SK-N-SH (cell line): ENCODE measurements around the gene GK. TPM values are rescaled to one million over a fixed set of nuclear protein-coding genes. Genes with fewer than 3 reads are reported as not detected.

Experiments
- CTCF ChIA-PET: fragments of 300-600, 350-600 bp; formaldehyde crosslinking; extraction: SDS; loops from one replicate; lab custom pipeline; 2021; lab: Yijun Ruan, JAX
- POLR2A ChIA-PET: fragments of 350-600 bp; sonication (Branson Sonifier 250); formaldehyde crosslinking; extraction: SDS; loops from one replicate; lab custom pipeline; 2020; ENCODE audit warnings: antibody characterized with exemption, inconsistent platforms; lab: Yijun Ruan, JAX
- DNase-seq: peaks from one replicate; pipeline ENCODE4 v3.0.0; 2012
- H2AFZ ChIP-seq: fragments of 200-600 bp; sonication (generic); 2 replicates; pipeline ENCODE4 v1.8.1; 2016; ENCODE audit warnings: antibody characterized with exemption, mild to moderate bottlenecking, low read depth
- H3F3A ChIP-seq: fragments of 200-600 bp; sonication (generic); replicated peaks from 2 replicates; pipeline ENCODE3; 2016; ENCODE audit warnings: antibody characterized with exemption, mild to moderate bottlenecking; ENCODE audit not compliant: insufficient read depth
- H3K27ac ChIP-seq, 2 experiments: fragments of 200-500 bp in 1 of 2; fragments of 200-600 bp in 1 of 2; sonication (Bioruptor generic) in 1 of 2; sonication (generic), shearing (Covaris generic) in 1 of 2; 2 replicates each; pipeline versions ENCODE4 v1.5.1 to v1.6.1; 2014 to 2016; ENCODE audit warnings: low read depth in 2 of 2, inconsistent platforms in 1 of 2, low read length in 1 of 2, mild to moderate bottlenecking in 1 of 2, mixed read lengths in 1 of 2
- H3K27me3 ChIP-seq: fragments of 200-600 bp; sonication (generic), shearing (Covaris generic); 2 replicates; pipeline ENCODE4 v1.6.1; 2016; ENCODE audit warnings: mixed run types; ENCODE audit not compliant: insufficient read depth
- H3K36me3 ChIP-seq, 2 experiments: fragments of 200-500 bp in 1 of 2; fragments of 200-600 bp in 1 of 2; sonication (Bioruptor generic) in 1 of 2; sonication (generic) in 1 of 2; replicated peaks in 1 of 2; 2 replicates each; pipeline versions ENCODE3 to v1.5.1; 2014 to 2016; ENCODE audit warnings: low read length in 1 of 2, mild to moderate bottlenecking in 1 of 2; ENCODE audit not compliant: insufficient read depth in 2 of 2, control insufficient read depth in 1 of 2
- H3K4me1 ChIP-seq, 2 experiments: fragments of 200-500 bp in 1 of 2; fragments of 200-600 bp in 1 of 2; sonication (Bioruptor generic) in 1 of 2; sonication (generic), shearing (Covaris generic) in 1 of 2; 2 replicates each; pipeline versions ENCODE4 v1.5.1 to v1.6.1; 2014 to 2016; ENCODE audit warnings: low read depth in 1 of 2, low read length in 1 of 2, mixed run types in 1 of 2; ENCODE audit not compliant: insufficient read depth in 2 of 2, control insufficient read depth in 1 of 2
- H3K4me2 ChIP-seq: fragments of 200-600 bp; sonication (generic), shearing (Covaris generic); 2 replicates; pipeline ENCODE4 v1.6.1; 2017; ENCODE audit warnings: mixed run types
- H3K4me3 ChIP-seq, 2 experiments: fragments of 200-500 bp in 1 of 2; fragments of 200-600 bp in 1 of 2; sonication (Bioruptor generic) in 1 of 2; sonication (generic), shearing (Covaris generic) in 1 of 2; 2 replicates each; pipeline versions ENCODE4 v1.5.1 to v1.8.1; 2014 to 2016; ENCODE audit warnings: low read depth in 2 of 2, inconsistent platforms in 1 of 2, low read length in 1 of 2, mild to moderate bottlenecking in 1 of 2, mixed read lengths in 1 of 2, moderate library complexity in 1 of 2
- H3K79me2 ChIP-seq: fragments of 200-600 bp; sonication (generic); 2 replicates; pipeline ENCODE4 v1.8.1; 2017; ENCODE audit warnings: mild to moderate bottlenecking; ENCODE audit not compliant: insufficient read depth
- H3K9ac ChIP-seq: fragments of 200-600 bp; sonication (generic); 2 replicates; pipeline ENCODE4 v1.6.1; 2017; ENCODE audit warnings: mixed run types
- H3K9me2 ChIP-seq: fragments of 200-600 bp; sonication (generic); 2 replicates; pipeline ENCODE4 v1.6.1; 2017; ENCODE audit warnings: mixed run types
- H3K9me3 ChIP-seq: fragments of 200-600 bp; sonication (generic); 2 replicates; pipeline ENCODE4 v1.6.1; 2017; ENCODE audit warnings: mixed run types, mild to moderate bottlenecking, moderate library complexity
- H4K20me1 ChIP-seq: fragments of 200-600 bp; sonication (generic); 2 replicates; pipeline ENCODE4 v1.6.1; 2017; ENCODE audit warnings: mild to moderate bottlenecking, mixed run types; ENCODE audit not compliant: insufficient read depth
- EP300 ChIP-seq, 2 experiments: IDR thresholded peaks; 2 replicates each; pipeline versions ENCODE4 v1.4.0 to v1.6.1; 2012; ENCODE audit warnings: borderline replicate concordance in 1 of 2, low read depth in 1 of 2, low read length in 1 of 2
- FOSL2 ChIP-seq: IDR thresholded peaks from 2 replicates; pipeline ENCODE4 v1.4.0; 2012; ENCODE audit warnings: low read depth, mild to moderate bottlenecking, moderate library complexity, borderline replicate concordance
- GABPA ChIP-seq: IDR thresholded peaks from 2 replicates; pipeline ENCODE4 v1.4.0; 2012; ENCODE audit warnings: low read depth, mild to moderate bottlenecking
- GATA2 ChIP-seq: sonication (generic); formaldehyde crosslinking; IDR thresholded peaks from 2 replicates; pipeline ENCODE4 v1.5.0; 2020; ENCODE audit warnings: mild to moderate bottlenecking, missing genetic modification reagents
- MEF2A ChIP-seq: IDR thresholded peaks from 2 replicates; pipeline ENCODE4 v1.4.0; 2012; ENCODE audit warnings: low read depth, borderline replicate concordance
- NFIC ChIP-seq: IDR thresholded peaks from 2 replicates; pipeline ENCODE4 v1.4.0; 2012; ENCODE audit warnings: borderline replicate concordance
- SIN3A ChIP-seq: IDR thresholded peaks from 2 replicates; pipeline ENCODE4 v1.6.1; 2012; ENCODE audit warnings: low read depth, mild to moderate bottlenecking, low read length, moderate library complexity, borderline replicate concordance
- SMC3 ChIP-seq: IDR thresholded peaks from 2 replicates; pipeline ENCODE4 v1.6.1; 2012; ENCODE audit warnings: low read depth, low read length, improper control_type of control experiment
- TAF1 ChIP-seq: IDR thresholded peaks from 2 replicates; pipeline ENCODE4 v1.6.1; 2012; ENCODE audit warnings: low read depth, mild to moderate bottlenecking, low read length, moderate library complexity, borderline replicate concordance
- TCF12 ChIP-seq: IDR thresholded peaks from 2 replicates; pipeline ENCODE4 v1.4.0; 2012
- WGBS: methylation state at CpG from one replicate; pipeline ENCODE4 v1.1.6; 2017; ENCODE audit warnings: low lambda C conversion rate; 5-methylcytosine and 5-hydroxymethylcytosine counted together
- polyA plus RNA-seq, 3 experiments: library from polyadenylated mRNA; depleted of rRNA; stranded (reverse); fragments of >200 nt; gene quantifications; 2 replicates each; pipeline ENCODE4 v1.2.3, GENCODE V29; 2012
- TF ChIP-seq, protein P1 (sequence below): fragments of 150-350 bp; IDR thresholded peaks from 2 replicates; pipeline ENCODE4 v1.6.1; 2017; ENCODE audit warnings: antibody characterized with exemption, low read length, low read depth, borderline replicate concordance
- TF ChIP-seq, protein P2 (sequence below): fragments of 200-600 bp; sonication (generic); IDR thresholded peaks from 2 replicates; pipeline ENCODE4 v1.6.1; 2017; ENCODE audit warnings: antibody characterized with exemption, mild to moderate bottlenecking, moderate library complexity
- TF ChIP-seq, protein P3 (sequence below): fragments of 150-350 bp; IDR thresholded peaks from 2 replicates; pipeline ENCODE4 v1.6.1; 2016; ENCODE audit warnings: mild to moderate bottlenecking, low read depth, low read length
- TF ChIP-seq, protein P4 (sequence below): IDR thresholded peaks from 2 replicates; pipeline ENCODE4 v1.4.0; 2012; ENCODE audit warnings: low read depth, borderline replicate concordance
- TF ChIP-seq, protein P5 (sequence below): IDR thresholded peaks from 2 replicates; pipeline ENCODE4; 2012

Gene GK
- polyA plus RNA-seq, 1 of the 3 experiments (the other 2 are of a cell fraction) = 2.2 TPM

DNA sequence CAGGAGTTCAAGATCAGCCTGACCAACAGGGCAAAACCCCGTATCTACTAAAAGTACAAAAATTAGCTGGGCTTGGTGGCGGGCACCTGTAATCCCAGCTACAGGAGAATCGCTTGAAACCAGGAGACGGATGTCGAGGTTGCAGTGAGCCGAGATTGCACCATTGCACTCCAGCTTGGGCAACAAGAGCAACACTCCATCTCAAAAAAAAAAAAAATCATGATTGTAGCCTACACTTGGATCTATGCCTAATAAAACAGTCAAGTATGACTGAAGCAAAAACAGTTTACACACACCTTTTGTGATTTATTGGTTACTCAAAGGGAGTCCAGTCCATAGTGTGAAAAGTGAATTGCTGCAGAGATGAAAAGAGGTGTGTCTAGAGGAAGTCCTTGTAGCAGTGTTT, 41.0 kb upstream of the GK start:
- ChIA-PET CTCF (no interaction called here), POLR2A (no interaction called here)
- H3K9ac ChIP-seq = no peak overlapping the region
- no peaks in the 10 kb centered on the region for H3K79me2 ChIP-seq
- H2AFZ ChIP-seq = no peak overlapping the region
- H3K9me2 ChIP-seq = no peaks in the 10 kb centered on the region
- H3K9me3 ChIP-seq = no peaks in the 10 kb centered on the region
- no peaks in the 10 kb centered on the region for H3K4me1 ChIP-seq
- DNase-seq = no peak
- no peak overlapping the region for H3K4me2 ChIP-seq
- TF ChIP-seq, protein P1, sequence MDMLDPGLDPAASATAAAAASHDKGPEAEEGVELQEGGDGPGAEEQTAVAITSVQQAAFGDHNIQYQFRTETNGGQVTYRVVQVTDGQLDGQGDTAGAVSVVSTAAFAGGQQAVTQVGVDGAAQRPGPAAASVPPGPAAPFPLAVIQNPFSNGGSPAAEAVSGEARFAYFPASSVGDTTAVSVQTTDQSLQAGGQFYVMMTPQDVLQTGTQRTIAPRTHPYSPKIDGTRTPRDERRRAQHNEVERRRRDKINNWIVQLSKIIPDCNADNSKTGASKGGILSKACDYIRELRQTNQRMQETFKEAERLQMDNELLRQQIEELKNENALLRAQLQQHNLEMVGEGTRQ = no peak
- TF ChIP-seq, protein P2, sequence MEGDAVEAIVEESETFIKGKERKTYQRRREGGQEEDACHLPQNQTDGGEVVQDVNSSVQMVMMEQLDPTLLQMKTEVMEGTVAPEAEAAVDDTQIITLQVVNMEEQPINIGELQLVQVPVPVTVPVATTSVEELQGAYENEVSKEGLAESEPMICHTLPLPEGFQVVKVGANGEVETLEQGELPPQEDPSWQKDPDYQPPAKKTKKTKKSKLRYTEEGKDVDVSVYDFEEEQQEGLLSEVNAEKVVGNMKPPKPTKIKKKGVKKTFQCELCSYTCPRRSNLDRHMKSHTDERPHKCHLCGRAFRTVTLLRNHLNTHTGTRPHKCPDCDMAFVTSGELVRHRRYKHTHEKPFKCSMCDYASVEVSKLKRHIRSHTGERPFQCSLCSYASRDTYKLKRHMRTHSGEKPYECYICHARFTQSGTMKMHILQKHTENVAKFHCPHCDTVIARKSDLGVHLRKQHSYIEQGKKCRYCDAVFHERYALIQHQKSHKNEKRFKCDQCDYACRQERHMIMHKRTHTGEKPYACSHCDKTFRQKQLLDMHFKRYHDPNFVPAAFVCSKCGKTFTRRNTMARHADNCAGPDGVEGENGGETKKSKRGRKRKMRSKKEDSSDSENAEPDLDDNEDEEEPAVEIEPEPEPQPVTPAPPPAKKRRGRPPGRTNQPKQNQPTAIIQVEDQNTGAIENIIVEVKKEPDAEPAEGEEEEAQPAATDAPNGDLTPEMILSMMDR = no peak
- TF ChIP-seq TCF12 = no peak
- no peaks in the 10 kb centered on the region for H3K36me3 ChIP-seq
- no peaks in the 10 kb centered on the region for H4K20me1 ChIP-seq
- no peak overlapping the region for H3K4me3 ChIP-seq
- 57% methylated on average over 6 of the region's 6 CpGs for WGBS
- H3K27me3 ChIP-seq = no peaks in the 10 kb centered on the region; the same call in 1 of the 2 replicates
- peaks cover 5% of the 10 kb centered on the region for H3F3A ChIP-seq
- no peak overlapping the region for H3K27ac ChIP-seq

DNA sequence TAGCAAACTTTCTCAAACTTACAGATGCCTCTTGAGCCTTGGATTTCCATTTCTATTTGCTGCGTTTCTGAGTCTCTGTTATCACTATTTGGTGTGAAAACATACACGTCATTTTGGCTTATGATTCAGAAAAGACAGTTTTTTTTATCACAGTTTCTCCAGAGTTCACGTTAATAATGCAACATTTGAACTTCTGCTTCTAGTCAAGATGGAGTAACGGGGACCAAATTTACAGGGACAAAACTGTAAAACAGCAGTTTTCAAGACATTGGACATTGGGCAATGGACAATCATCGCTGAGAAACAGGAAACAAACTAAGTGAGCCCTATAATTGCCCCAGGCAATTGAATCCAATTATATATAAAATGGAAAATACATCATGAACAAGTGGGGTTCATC, 39.5 kb upstream of the GK start:
- Histone ChIP-seq H3K9ac (no peak overlapping the region), H3K79me2 (no peaks in the 10 kb centered on the region)
- TF ChIP-seq, protein P3, sequence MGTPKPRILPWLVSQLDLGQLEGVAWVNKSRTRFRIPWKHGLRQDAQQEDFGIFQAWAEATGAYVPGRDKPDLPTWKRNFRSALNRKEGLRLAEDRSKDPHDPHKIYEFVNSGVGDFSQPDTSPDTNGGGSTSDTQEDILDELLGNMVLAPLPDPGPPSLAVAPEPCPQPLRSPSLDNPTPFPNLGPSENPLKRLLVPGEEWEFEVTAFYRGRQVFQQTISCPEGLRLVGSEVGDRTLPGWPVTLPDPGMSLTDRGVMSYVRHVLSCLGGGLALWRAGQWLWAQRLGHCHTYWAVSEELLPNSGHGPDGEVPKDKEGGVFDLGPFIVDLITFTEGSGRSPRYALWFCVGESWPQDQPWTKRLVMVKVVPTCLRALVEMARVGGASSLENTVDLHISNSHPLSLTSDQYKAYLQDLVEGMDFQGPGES = no peak
- TF ChIP-seq, all 33 proteins: peak for 0
- Histone ChIP-seq H3K27ac (no peak overlapping the region), H2AFZ (no peak overlapping the region), H3K9me2 (no peaks in the 10 kb centered on the region), H3K27me3 (no peaks in the 10 kb centered on the region), H4K20me1 (no peaks in the 10 kb centered on the region), H3K9me3 (no peaks in the 10 kb centered on the region), H3K4me2 (no peak overlapping the region), H3K4me1 (no peaks in the 10 kb centered on the region), H3K4me3 (no peak overlapping the region), H3F3A (peaks cover 5% of the 10 kb centered on the region), H3K36me3 (no peaks in the 10 kb centered on the region)
- 44% methylated on average over 5 of the region's 5 CpGs for WGBS
- POLR2A ChIA-PET = no interaction called here
- no peak for DNase-seq
- CTCF ChIA-PET = no interaction called here

DNA sequence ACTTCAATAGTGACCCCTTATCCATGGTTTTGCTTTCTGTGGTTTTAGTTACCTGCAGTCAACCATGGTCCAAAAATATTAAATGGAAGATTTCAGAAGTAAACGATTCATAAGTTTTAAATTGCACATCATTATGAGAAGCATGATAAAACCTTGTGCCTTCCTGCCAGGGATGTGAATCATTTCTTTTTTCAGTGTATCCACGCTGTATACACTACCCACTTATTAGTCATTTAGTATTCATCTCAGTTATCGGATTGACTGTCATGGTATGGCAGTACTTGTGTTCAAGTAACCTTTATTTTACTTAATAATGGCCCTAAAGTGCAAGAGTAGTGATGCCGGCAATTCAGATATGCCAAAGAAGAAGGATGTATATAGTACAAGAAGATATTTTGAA, 38.0 kb upstream of the GK start:
- Histone ChIP-seq H3K4me2 (no peak overlapping the region), H3K9ac (no peak overlapping the region), H3K27ac (peak overlapping the region in 1 of 2 experiments; percentile 28; a peak in 2 of 4 replicates), H2AFZ (no peak overlapping the region), H3K4me1 (no peaks in the 10 kb centered on the region), H3K9me2 (no peaks in the 10 kb centered on the region), H3K9me3 (no peaks in the 10 kb centered on the region), H3F3A (peaks cover 5% of the 10 kb centered on the region), H3K4me3 (no peak overlapping the region), H3K27me3 (no peaks in the 10 kb centered on the region), H3K79me2 (no peaks in the 10 kb centered on the region), H4K20me1 (no peaks in the 10 kb centered on the region), H3K36me3 (no peaks in the 10 kb centered on the region)
- DNase-seq = no peak
- CTCF ChIA-PET = no interaction called here
- POLR2A ChIA-PET = no interaction called here
- WGBS = 17% methylated on average over 4 of the region's 4 CpGs
- no peak for TF ChIP-seq SMC3
- TF ChIP-seq, protein P4, sequence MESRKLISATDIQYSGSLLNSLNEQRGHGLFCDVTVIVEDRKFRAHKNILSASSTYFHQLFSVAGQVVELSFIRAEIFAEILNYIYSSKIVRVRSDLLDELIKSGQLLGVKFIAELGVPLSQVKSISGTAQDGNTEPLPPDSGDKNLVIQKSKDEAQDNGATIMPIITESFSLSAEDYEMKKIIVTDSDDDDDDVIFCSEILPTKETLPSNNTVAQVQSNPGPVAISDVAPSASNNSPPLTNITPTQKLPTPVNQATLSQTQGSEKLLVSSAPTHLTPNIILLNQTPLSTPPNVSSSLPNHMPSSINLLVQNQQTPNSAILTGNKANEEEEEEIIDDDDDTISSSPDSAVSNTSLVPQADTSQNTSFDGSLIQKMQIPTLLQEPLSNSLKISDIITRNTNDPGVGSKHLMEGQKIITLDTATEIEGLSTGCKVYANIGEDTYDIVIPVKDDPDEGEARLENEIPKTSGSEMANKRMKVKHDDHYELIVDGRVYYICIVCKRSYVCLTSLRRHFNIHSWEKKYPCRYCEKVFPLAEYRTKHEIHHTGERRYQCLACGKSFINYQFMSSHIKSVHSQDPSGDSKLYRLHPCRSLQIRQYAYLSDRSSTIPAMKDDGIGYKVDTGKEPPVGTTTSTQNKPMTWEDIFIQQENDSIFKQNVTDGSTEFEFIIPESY = no peak
- no peak for TF ChIP-seq SIN3A
- TF ChIP-seq EP300 (IDR thresholded peaks at IDR 0.05; ENCODE audit: borderline replicate concordance in 1 of 2, low read depth in 1 of 2, low read length in 1 of 2) = peak in 1 of 2 experiments; percentile 24; a peak in 1 of 4 replicates
- no peak for TF ChIP-seq MEF2A
- TF ChIP-seq NFIC = peak; percentile 36; the same call in 1 of the 2 replicates
- no peak for TF ChIP-seq TAF1
- no peak for TF ChIP-seq GABPA
- TF ChIP-seq FOSL2 = peak; percentile 71
- TF ChIP-seq GATA2 (CRISPR knock-in tag) = no peak
- TF ChIP-seq TCF12 = peak; percentile 44
- TF ChIP-seq, protein P5, sequence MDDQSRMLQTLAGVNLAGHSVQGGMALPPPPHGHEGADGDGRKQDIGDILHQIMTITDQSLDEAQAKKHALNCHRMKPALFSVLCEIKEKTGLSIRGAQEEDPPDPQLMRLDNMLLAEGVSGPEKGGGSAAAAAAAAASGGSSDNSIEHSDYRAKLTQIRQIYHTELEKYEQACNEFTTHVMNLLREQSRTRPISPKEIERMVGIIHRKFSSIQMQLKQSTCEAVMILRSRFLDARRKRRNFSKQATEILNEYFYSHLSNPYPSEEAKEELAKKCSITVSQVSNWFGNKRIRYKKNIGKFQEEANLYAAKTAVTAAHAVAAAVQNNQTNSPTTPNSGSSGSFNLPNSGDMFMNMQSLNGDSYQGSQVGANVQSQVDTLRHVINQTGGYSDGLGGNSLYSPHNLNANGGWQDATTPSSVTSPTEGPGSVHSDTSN = peak; percentile 62
